NCI-H82 treated with DMSO at 0.1 percent for 48 hours (cell line): ENCODE results near the gene USP9X.
"Not testable (repeated sequence)": the region's sequence is repeated elsewhere in the genome, so short reads cannot be mapped to it uniquely, and the experiment has no call there.

Experiments used
- DNase-seq: peaks from one replicate; lab custom pipeline; 2025; ENCODE audit not compliant: unreplicated experiment; lab: John Stamatoyannopoulos, UW

Gene USP9X

GRCh38 chrX:41118156-41118555 lies 32.9 kb downstream of the USP9X start:
- DNase-seq, result no peak

GRCh38 chrX:41119803-41120202 lies 34.6 kb downstream of the USP9X start:
- no peak for DNase-seq

- DNase-seq, result no peak
Observed at GRCh38 chrX:41121766-41122165, 36.5 kb downstream of the USP9X start.

GRCh38 chrX:41122664-41123257 lies 37.5 kb downstream of the USP9X start:
- DNase-seq, result no peak

- DNase-seq, result no peak
Observed at GRCh38 chrX:41127477-41128192, 42.4 kb downstream of the USP9X start.

GRCh38 chrX:41128955-41129354 lies 43.7 kb downstream of the USP9X start:
- DNase-seq, result no peak

- DNase-seq, result no peak
Observed at GRCh38 chrX:41131766-41132165, 46.5 kb downstream of the USP9X start.

GRCh38 chrX:41133551-41133950 lies 48.3 kb downstream of the USP9X start:
- DNase-seq, result no peak

GRCh38 chrX:41137589-41137988 lies 52.3 kb downstream of the USP9X start:
- DNase-seq, result no peak

GRCh38 chrX:41142130-41142910 lies 57.1 kb downstream of the USP9X start:
- DNase-seq, result no peak

- DNase-seq, result no peak
Observed at GRCh38 chrX:41144873-41145272, 59.6 kb downstream of the USP9X start.

- DNase-seq, result no peak
Observed at GRCh38 chrX:41145920-41146608, 60.8 kb downstream of the USP9X start.

- no peak for DNase-seq
Observed at GRCh38 chrX:41148553-41148952, 63.3 kb downstream of the USP9X start.

GRCh38 chrX:41150043-41150442 lies 64.8 kb downstream of the USP9X start:
- DNase-seq, result no peak

GRCh38 chrX:41151726-41152125 lies 66.5 kb downstream of the USP9X start:
- DNase-seq, result not testable (repeated sequence)

- no peak for DNase-seq
Observed at GRCh38 chrX:41152221-41152620, 67.0 kb downstream of the USP9X start.

GRCh38 chrX:41153448-41153847 lies 68.2 kb downstream of the USP9X start:
- no peak for DNase-seq

- DNase-seq, result no peak
Observed at GRCh38 chrX:41153957-41154356, 68.7 kb downstream of the USP9X start.

GRCh38 chrX:41164449-41164848 lies 79.2 kb downstream of the USP9X start:
- DNase-seq, result no peak

GRCh38 chrX:41167888-41168287 lies 82.6 kb downstream of the USP9X start:
- DNase-seq, result no peak

- DNase-seq, result no peak
Observed at GRCh38 chrX:41176263-41176662, 91.0 kb downstream of the USP9X start.

- no peak for DNase-seq
Observed at GRCh38 chrX:41177297-41177696, 92.1 kb downstream of the USP9X start.
